ENCODE data around the gene IL11. TPM values are rescaled to one million over a fixed set of nuclear protein-coding genes. Genes with fewer than 3 reads are reported as not detected.

IL11 gene
- total RNA-seq, 1 donor from 2014 or later, result 0.56 TPM

- H3K36me3 Mint-ChIP-seq (ENCODE audit: low read depth), result no peaks in the 10 kb centered on the region
- H3K27ac Mint-ChIP-seq (ENCODE audit: unreplicated experiment), result no peak overlapping the region
- H3K4me1 Mint-ChIP-seq, result peaks cover 28% of the 10 kb centered on the region
- TF ChIP-seq CTCF (conservative IDR thresholded peaks at IDR 0.05), result no peak
- H3K4me3 Mint-ChIP-seq, result no peak overlapping the region
- no peaks in the 10 kb centered on the region for H3K9me3 Mint-ChIP-seq
- peaks cover 64% of the 10 kb centered on the region for H3K27me3 Mint-ChIP-seq (ENCODE audit: low read depth)
- no peak for DNase-seq (ENCODE audit: low read depth, low spot score)
Observed at GRCh38 chr19:55372316-55373081, 2.2 kb upstream of the IL11 start.

GRCh38 chr19:55369653-55370304 is 484 bp downstream of the IL11 start:
- Mint-ChIP-seq H3K36me3 (ENCODE audit: low read depth) (no peaks in the 10 kb centered on the region), H3K4me3 (peak overlapping the region; percentile 71), H3K27ac (ENCODE audit: unreplicated experiment) (peak overlapping the region; percentile 57), H3K9me3 (no peaks in the 10 kb centered on the region), H3K4me1 (peaks cover 21% of the 10 kb centered on the region), H3K27me3 (ENCODE audit: low read depth) (peaks cover 55% of the 10 kb centered on the region)
- no peak for TF ChIP-seq CTCF (conservative IDR thresholded peaks at IDR 0.05)
- DNase-seq (ENCODE audit: low read depth, low spot score), result peak; percentile 55

GRCh38 chr19:55368701-55369563 is 1.3 kb downstream of the IL11 start:
- no peak for TF ChIP-seq CTCF (conservative IDR thresholded peaks at IDR 0.05)
- no peak for DNase-seq (ENCODE audit: low read depth, low spot score)
- peaks cover 22% of the 10 kb centered on the region for H3K4me1 Mint-ChIP-seq
- peaks cover 54% of the 10 kb centered on the region for H3K27me3 Mint-ChIP-seq (ENCODE audit: low read depth)
- no peaks in the 10 kb centered on the region for H3K36me3 Mint-ChIP-seq (ENCODE audit: low read depth)
- H3K9me3 Mint-ChIP-seq, result no peaks in the 10 kb centered on the region
- no peak overlapping the region for H3K27ac Mint-ChIP-seq (ENCODE audit: unreplicated experiment)
- no peak overlapping the region for H3K4me3 Mint-ChIP-seq

GRCh38 chr19:55368106-55368505 is 2.2 kb downstream of the IL11 start:
- H3K36me3 Mint-ChIP-seq (ENCODE audit: low read depth), result no peaks in the 10 kb centered on the region
- H3K4me1 Mint-ChIP-seq, result peaks cover 21% of the 10 kb centered on the region
- no peak for TF ChIP-seq CTCF (conservative IDR thresholded peaks at IDR 0.05)
- no peak for DNase-seq (ENCODE audit: low read depth, low spot score)
- peaks cover 50% of the 10 kb centered on the region for H3K27me3 Mint-ChIP-seq (ENCODE audit: low read depth)
- H3K9me3 Mint-ChIP-seq, result no peaks in the 10 kb centered on the region
- no peak overlapping the region for H3K27ac Mint-ChIP-seq (ENCODE audit: unreplicated experiment)
- H3K4me3 Mint-ChIP-seq, result no peak overlapping the region

- peaks cover 43% of the 10 kb centered on the region for H3K27me3 Mint-ChIP-seq (ENCODE audit: low read depth)
- H3K36me3 Mint-ChIP-seq (ENCODE audit: low read depth), result no peaks in the 10 kb centered on the region
- no peak overlapping the region for H3K27ac Mint-ChIP-seq (ENCODE audit: unreplicated experiment)
- DNase-seq (ENCODE audit: low read depth, low spot score), result no peak
- peaks cover 17% of the 10 kb centered on the region for H3K4me1 Mint-ChIP-seq
- H3K4me3 Mint-ChIP-seq, result no peak overlapping the region
- H3K9me3 Mint-ChIP-seq, result no peaks in the 10 kb centered on the region
- TF ChIP-seq CTCF (conservative IDR thresholded peaks at IDR 0.05), result no peak
Observed at GRCh38 chr19:55366790-55367189, 3.5 kb downstream of the IL11 start.

Data from neural crest cell (in vitro differentiated cells).